GM15510 (cell line): ENCODE measurements around the gene GH2.
"Not testable (repeated sequence)": the region's sequence is repeated elsewhere in the genome, so short reads cannot be mapped to it uniquely, and the experiment has no call there.

Source experiments
- POLR2A ChIP-seq: IDR thresholded peaks from 3 replicates; pipeline ENCODE4 v1.6.1; 2011; ENCODE audit warnings: borderline replicate concordance; ENCODE audit not compliant: insufficient read length; ENCODE audit errors: extremely low read depth

Gene GH2

DNA sequence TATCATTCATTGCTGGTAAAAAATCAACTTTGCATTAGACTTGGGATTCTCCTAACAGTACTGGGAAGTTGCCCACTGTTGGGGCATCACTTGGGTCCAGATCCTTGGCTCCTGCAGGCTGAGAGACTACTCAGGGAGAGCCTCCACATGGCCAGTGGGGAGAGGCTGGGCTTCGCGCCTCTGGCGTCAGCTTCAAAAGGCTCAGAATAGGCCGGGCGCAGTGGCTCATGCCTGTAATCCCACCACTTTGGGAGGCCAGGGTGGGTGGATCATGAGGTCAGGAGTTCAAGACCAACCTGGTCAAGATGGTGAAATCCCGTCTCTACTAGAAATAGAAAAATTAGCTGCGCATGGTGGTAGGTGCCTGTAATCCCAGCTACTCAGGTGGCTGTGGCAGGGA is 32.7 kb upstream of the GH2 start:
- no peak for TF ChIP-seq POLR2A

DNA sequence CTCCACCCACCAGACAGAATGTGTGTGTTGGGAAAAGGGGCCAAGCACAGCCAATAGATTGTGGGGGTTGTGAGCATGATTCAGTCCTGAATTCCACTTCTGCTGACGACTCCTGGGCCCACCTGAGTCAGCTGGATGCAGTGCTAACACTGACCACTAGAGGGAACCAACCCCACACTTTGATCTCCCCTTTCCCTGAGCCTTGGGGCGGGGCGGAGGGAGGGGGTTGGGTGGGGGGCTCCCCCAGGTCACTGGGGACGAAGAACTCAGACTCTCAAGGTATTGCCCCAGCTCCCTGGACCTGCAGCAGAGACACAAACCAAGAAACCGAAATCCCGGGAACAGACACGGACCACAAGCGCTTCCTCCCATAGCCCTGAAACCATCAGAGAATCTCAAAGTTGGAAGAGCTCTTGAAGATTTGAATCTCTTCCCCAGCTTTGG is 29.9 kb upstream of the GH2 start:
- no peak for TF ChIP-seq POLR2A

DNA sequence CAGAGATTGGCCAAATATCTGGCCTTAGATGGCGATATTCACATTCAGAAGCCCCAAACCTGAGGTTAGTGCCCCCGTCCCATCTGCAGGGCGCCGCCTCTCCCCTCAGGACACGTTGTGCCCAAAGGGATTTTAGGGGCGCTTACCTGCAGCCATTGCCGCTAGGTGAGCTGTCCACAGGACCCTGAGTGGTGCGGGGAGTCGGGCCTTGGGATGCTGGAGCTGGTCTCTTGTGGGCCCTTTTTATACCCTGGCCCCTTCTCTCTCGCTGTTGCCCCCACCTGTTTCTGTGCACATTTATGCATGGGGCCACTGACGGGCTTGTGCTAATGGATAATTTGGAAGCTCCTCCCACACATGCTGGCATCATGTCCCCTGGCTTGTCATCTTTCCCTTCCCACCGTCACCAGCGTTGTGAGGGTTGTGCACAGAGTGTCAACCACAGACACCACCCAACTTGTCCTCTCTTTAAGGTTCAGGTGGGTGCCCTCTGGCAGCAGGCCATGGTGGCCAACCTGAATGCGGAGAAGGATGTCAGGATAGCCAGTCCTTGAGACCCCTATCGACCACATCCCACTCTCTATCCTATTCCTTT is 29.4 kb upstream of the GH2 start, which contains the start of gene CSHL1:
Gene CSHL1 (minus strand): TSS at position 218 of the 595 bp plus-strand sequence. CDS start 62 bp downstream, at position 156.
- no peak for TF ChIP-seq POLR2A

DNA sequence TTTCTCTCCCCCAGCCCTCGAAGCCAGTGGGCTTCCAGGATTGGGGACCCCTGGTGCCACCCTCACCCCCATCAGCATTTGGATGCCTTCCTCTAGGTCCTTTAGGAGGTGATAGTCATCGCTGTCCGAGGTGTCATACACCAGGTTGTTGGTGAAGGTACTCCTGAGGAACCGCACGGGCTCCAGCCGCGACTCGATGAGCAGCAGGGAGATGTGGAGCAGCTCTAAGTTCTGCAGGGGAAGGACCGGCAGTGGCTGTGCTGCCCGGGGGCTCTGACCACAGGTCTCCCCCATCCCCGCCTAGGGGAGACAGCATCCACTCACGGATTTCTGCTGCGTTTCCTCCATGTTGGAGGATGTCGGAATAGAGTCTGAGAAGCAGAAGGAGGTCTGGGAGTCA is 28.4 kb upstream of the GH2 start:
- TF ChIP-seq POLR2A = no peak

DNA sequence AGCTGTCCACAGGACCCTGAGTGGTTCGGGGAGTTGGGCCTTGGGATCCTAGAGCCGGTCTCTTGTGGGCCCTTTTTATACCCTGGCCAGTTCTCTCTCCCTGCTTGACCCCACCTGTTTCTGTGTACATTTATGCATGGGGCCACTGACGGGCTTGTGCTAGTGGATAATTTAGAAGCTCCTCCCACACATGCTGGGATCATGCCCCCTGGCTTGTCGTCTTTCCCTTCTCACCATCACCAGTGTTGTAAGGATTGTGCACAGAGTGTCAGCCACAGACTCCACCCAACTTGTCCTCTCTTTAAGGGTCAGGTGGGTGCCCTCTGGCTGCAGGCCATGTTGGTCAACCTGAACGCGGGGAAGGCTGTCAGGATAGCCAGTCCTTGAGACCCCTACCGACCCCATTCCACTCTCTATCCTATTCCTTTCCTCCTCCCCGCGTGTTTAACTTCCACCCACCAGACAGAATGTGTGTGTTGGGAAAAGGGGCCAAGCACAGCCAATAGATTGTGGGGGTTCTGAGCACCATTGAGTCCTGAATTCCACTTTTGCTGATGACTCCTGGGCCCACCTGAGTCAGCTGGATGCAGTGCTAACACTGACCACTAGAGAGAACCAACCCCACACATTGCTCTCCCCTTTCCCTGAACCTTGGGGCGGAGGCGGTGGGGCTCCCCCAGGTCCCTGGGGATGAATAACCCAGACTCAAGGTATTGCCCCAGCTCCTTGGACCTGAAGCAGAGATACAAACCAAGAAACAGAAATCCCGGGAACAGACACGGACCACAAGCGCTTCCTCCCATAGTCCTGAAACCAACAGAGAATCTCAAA is 15.0 kb upstream of the GH2 start, which contains the start of gene CSH1:
Gene CSH1 (minus strand): TSS at position 51 of the 831 bp plus-strand sequence. CDS start 63 bp downstream, outside the sequence.
- TF ChIP-seq POLR2A = not testable (repeated sequence)

DNA sequence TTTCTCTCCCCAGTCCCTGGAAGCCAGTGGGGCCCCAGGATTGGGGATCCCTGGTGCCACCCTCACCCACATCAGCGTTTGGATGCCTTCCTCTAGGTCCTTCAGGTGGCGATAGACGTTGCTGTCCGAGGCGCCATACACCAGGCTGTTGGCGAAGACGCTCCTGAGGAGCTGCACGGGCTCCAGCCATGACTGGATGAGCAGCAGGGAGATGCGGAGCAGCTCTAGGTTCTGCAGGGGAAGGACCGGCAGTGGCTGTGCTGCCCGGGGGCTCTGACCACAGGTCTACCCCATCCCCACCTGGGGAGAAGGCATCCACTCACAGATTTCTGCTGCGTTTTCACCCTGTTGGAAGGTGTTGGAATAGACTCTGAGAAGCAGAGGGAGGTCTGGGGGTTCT is 1.0 kb downstream of the GH2 start:
- TF ChIP-seq POLR2A = no peak

DNA sequence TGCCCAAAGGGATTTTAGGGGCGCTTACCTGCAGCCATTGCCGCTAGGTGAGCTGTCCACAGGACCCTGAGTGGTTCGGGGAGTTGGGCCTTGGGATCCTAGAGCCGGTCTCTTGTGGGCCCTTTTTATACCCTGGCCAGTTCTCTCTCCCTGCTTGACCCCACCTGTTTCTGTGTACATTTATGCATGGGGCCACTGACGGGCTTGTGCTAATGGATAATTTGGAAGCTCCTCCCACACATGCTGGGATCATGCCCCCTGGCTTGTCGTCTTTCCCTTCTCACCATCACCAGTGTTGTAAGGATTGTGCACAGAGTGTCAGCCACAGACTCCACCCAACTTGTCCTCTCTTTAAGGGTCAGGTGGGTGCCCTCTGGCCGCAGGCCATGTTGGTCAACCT is 8.2 kb downstream of the GH2 start, which contains the start of gene CSH2:
Gene CSH2 (minus strand): TSS at position 101 of the 400 bp plus-strand sequence. CDS start 63 bp downstream, at position 38.
- TF ChIP-seq POLR2A = not testable (repeated sequence)

DNA sequence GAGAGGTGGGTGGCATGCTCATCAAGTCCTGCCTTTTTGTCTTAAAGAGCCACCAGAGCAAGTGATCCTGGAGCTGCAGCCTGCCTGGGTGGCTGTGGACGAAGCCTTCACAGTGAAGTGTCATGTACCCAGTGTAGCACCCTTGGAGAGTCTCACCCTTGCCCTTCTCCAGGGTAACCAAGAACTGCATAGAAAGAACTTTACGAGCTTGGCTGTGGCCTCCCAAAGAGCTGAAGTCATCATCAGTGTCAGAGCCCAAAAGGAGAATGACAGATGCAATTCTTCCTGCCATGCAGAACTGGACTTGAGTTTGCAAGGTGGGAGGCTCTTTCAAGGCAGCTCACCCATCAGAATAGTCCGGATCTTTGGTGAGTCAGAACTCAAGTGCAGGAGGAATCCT is 22.5 kb downstream of the GH2 start:
- TF ChIP-seq POLR2A = no peak

DNA sequence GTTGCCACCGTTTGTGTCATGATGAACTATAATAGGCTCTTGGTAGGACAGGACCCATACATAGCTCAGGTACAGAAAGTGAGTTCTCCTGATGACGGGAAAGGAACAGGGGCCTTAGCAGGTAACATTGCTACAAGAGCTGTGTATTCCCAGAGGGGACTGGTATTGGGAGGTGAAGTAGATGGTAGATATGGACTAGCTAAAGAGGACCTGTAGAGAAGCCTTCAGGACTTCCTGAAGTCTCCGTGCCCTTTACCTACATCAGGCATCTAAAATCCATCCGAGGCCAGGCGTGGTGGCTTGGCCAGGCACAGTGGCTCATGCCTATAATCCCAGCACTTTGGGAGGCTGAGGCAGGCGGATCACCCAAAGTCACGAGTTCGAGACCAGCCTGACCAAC is 26.6 kb downstream of the GH2 start:
- no peak for TF ChIP-seq POLR2A

DNA sequence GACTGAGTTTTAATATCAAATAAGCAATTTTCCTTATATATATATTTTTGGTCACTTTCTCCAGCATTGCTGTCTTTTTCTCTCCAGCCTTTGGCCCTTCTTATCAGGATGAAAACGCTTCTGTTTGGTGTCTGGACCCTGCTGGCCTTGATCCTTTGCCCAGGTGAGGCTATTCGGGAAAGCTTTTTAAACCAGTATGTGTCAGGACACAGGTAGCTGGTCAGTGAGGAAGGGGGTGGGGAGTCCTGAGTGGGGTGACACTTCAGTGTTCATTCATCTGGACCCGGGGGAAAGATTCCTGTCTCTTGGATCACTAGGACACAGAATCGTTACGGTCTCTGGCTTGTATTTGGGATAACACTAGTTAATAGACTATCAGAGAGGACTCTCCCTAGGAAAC is 27.0 kb downstream of the GH2 start:
- no peak for TF ChIP-seq POLR2A

DNA sequence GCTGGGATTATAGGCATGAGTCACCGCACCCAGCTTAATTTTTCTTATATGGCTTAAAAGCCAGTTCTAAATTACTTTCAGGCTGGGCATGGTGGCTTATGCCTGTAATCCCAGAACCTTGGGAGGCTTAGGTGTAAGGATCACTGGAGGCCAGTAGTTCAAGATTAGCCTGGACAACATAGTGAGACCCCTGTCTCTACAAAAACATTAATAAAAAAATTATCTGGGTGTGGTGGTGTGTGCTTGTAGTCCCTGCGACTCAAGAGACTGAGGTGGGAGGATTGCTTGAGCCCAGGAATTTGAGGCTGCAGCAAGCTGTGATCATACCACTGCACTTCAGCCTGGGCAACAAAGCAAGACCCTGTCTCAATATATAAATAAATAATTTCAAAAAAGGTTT is 28.5 kb downstream of the GH2 start:
- TF ChIP-seq POLR2A = no peak

DNA sequence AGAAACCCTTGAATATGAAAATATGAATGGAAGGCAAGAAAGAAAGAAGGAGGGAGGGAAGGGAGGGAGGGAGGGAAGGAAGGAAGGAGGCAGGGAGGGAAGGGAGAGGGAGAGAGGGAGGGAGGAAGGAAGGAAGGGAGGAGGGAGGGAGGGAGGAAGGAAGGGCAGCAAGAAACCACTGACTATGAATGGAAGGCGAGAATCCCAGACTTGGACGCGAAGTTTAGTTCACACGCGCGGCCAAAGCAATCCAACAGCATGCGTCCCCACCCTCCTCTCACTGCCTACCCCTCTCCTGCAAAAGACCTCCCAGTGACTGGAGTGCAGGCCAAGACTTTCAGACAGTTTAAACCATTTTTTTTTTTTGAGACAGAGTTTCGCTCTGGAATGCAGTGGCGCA is 31.3 kb downstream of the GH2 start:
- no peak for TF ChIP-seq POLR2A

DNA sequence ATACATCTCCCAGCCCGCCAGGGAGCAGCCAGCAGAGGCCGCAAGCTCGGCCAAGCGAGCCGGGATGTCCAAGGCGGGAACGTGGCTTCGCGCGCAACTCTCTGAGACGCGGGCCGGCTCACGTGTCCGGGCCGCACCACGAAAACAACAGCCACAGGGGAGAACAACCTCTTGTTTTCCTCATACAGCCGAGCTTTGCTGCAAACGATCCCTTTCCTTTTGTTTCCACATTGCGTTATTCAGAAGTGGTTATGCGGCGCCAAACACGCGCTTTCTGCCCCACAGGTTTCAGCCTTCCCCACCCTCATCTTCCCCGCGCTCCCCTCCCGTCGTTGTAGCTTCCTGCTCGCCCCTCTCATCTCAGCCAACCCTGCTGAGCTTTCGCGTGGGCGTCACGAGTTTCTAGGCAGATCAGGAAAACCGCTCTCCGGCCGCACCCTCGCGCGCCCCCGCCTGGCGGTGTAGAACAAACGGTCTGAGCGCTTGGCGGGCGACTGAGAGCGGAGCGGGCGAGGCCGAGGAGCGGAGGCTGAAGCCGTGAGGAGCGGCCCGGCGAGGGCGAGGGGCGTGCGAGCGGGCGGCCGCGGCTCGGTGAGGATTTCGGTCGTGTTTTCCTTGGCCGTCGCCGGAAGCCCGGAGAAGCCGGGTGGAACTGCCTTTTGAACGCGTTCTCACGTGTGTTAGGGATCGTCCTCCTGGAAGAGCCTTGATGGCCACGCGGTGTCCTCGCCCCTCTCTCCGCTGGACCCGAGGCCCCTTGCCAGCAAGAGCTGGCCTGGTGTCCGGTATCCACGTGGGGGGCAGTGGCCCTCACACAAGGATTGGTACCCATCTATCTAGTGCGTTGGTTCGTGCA is 32.7 kb downstream of the GH2 start:
- TF ChIP-seq POLR2A = peak; percentile 34

DNA sequence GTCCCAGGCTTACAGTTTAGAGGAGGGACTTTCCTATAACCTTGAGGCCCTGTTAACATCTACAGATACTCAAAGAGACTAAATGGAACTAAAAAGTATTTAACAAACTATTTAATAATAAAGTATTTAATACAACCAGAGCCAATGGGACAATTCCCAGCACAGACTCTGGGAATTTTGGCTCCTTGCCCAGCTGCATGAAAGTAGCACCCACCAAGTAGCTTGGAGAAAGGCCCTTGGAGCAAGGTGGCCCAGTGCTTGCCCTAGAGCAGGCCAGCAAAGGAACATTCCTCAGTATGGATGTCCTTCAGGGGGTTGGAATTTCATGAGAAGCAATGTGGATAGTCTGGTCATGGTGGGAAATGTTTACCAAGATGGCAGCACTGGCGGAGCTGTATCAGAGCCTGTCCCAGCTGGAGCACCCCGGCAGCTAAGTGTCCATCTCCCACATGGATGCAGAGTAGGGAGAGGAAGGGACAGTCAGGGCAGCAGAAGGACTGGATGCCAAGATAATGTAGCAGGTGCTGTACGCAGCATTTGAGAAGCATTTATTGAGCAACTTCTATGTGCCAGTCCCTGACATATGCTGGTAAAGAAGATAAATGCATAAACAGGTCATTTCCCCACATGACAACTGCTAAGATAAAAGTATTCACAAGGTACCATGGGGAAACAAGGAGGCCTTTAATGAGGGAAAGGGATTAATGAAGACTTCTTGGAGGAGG is 34.1 kb downstream of the GH2 start:
- TF ChIP-seq POLR2A = no peak
